Choroid plexus epithelial cell (primary cell): ENCODE results near the gene PKP2.
A peak's percentile ranks its signal among the peaks of the same experiment; 100 is the strongest.
"Not testable (repeated sequence)": the region's sequence is repeated elsewhere in the genome, so short reads cannot be mapped to it uniquely, and the experiment has no call there.

Experiments used
- DNase-seq: peaks from one replicate; pipeline ENCODE4 v3.0.0-alpha.2; 2010; ENCODE audit warnings: low read depth
- H3K4me3 ChIP-seq: 2 replicates; pipeline ENCODE4 v1.5.1; 2011; ENCODE audit warnings: low read depth, mild to moderate bottlenecking, control low read depth, low read length, moderate library complexity
- TF ChIP-seq, protein P1 (sequence below): conservative IDR thresholded peaks from 2 replicates; pipeline ENCODE4 v1.5.1; 2011; ENCODE audit warnings: low read depth, mild to moderate bottlenecking, control low read depth, inconsistent platforms, low read length, moderate library complexity

PKP2 gene

DNA sequence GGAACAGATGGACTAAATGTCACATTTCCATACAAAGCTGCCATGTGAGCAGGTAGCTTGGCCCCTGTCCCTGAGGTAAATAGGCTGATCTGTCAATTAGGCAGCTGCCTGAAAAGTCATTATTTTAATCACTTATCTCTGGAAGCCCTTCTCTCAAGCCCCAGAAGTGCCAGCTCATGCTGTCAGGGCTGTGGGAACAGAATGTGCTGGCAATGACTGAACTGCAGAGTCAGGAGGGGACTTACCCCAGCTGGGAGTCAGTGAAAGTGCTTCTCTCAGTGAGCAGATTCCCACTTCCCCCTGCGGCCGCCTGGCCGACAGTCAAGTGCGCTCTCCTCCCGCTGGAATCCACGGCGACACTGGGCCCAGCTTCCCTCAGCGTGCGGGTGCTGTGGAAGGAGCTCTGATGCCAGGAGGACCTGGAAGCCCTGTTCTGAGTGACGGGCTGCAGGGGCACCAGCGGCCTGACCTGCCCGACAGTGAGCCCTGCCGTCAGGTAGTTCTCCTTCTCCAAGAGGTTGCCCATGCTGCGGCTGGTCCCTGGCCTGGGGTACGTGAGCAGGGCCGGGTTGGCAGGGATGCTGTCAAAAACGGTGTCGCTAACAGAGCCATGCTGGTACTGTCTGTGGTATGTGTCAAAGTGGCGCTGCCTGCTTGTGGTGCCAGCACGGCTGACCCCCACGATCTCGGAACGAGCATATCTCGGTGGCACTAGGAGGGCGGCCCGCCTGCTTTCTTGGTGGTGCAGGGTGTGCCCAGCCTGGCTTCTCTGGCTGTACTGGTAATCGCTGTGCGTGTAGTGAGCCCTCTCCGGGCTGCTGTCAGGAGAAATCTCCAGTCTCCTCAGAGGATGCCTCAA lies 18.7 kb downstream of the PKP2 start:
- H3K4me3 ChIP-seq = no peak overlapping the region

GRCh38 chr12:32876004-32876403 lies 20.6 kb downstream of the PKP2 start:
- H3K4me3 ChIP-seq = no peak overlapping the region
- no peak for DNase-seq
- TF ChIP-seq, protein P1, sequence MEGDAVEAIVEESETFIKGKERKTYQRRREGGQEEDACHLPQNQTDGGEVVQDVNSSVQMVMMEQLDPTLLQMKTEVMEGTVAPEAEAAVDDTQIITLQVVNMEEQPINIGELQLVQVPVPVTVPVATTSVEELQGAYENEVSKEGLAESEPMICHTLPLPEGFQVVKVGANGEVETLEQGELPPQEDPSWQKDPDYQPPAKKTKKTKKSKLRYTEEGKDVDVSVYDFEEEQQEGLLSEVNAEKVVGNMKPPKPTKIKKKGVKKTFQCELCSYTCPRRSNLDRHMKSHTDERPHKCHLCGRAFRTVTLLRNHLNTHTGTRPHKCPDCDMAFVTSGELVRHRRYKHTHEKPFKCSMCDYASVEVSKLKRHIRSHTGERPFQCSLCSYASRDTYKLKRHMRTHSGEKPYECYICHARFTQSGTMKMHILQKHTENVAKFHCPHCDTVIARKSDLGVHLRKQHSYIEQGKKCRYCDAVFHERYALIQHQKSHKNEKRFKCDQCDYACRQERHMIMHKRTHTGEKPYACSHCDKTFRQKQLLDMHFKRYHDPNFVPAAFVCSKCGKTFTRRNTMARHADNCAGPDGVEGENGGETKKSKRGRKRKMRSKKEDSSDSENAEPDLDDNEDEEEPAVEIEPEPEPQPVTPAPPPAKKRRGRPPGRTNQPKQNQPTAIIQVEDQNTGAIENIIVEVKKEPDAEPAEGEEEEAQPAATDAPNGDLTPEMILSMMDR = no peak

More for the DNA sequence above, 18.7 kb downstream of the PKP2 start:
- peak; percentile 44 for DNase-seq
- TF ChIP-seq, protein P1 = no peak

DNA sequence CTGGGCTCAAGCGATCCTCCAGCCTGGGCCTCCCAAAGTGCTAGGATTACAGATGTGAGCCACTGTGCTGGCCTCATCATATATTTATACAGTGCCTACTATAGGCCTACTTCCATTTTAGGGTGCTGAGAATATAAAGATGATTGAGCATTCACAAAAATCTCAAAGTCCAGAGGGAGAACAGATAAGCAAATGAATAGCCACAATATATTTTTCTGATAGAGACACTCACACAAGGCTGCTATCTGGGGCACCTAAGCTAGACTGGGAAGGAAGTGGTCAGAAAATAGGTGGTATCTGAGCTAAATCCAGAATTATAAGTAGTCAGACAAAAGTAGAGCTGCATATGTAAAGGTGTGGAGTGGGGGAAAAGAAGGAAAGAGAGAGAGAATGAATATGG lies 21.6 kb downstream of the PKP2 start:
- DNase-seq = no peak
- TF ChIP-seq, protein P1 = no peak
- no peak overlapping the region for H3K4me3 ChIP-seq

DNA sequence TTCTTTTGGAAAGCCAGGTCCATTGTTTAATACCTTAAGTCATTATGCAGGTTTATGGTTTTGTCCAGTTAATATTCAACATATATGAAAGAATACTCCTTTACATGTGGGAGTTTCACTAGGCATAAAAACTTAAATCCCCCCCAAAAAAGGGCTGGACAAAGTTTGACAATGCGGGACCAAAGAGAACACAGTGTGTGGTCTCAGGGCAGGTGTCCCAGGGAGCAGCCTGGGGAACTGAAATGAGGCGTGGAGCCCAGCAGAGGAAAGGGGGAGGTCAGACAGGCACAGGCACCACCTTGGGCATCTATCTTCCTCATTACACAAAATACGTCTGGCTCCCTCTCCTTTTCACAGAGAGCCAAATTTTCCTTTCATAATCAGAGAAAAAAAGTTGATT lies 22.5 kb downstream of the PKP2 start:
- no peak overlapping the region for H3K4me3 ChIP-seq
- TF ChIP-seq, protein P1 = no peak
- DNase-seq = no peak

DNA sequence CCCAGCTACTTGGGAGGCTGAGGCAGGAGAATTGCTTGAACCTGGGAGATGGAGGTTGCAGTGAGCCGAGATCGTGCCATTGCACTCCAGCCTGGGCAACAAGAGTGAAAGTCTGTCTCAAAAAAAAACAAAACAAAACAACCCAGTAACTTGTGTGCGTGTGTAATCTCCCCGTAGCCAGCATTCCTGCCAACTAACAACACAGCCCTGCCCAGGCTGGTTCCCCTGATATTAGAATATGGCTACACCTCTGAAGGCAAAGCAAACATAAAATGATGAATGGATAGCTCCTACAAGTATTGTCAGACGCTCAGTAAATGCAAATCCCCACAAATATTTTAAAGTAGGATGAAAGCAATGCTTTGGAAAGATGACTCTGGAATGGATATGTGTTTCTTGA lies 24.2 kb downstream of the PKP2 start:
- H3K4me3 ChIP-seq, DNase-seq: not testable (repeated sequence)

GRCh38 chr12:32870716-32871115 lies 25.9 kb downstream of the PKP2 start:
- TF ChIP-seq, protein P1 = no peak
- DNase-seq = peak; percentile 17
- H3K4me3 ChIP-seq = no peak overlapping the region

DNA sequence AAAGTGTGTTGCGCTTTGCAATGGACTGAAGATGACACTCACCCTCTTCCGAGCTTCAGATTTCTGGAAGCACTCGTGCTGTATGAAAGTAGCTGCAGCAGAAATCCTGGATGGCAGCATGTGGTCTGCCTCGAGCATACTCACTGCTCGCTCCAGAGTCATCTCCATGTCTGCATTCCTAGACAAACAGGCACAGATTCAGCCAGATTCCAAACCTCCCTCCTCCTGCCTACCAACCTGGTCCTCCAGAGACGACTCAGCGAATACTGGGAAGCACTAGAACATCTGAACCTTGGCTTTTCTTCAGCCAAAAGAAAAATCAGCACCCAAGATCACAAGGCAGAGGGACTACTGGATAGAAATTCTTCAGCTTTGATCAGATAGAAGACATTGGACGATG lies 27.7 kb downstream of the PKP2 start:
- DNase-seq = no peak
- TF ChIP-seq, protein P1 = no peak
- H3K4me3 ChIP-seq = no peak overlapping the region
